HG03066 (cell line): ENCODE results near the gene C19orf44.
"Not testable (repeated sequence)": the region's sequence is repeated elsewhere in the genome, so short reads cannot be mapped to it uniquely, and the experiment has no call there.

Source experiments
- ATAC-seq: cut with Tn5 transposase; IDR thresholded peaks from one replicate; pipeline ENCODE4 v1.9.1; 2021; ENCODE audit warnings: low read depth; ENCODE audit not compliant: unreplicated experiment

C19orf44 gene

GRCh38 chr19:16466802-16467427 is 29.3 kb upstream of the C19orf44 start:
- ATAC-seq, result not testable (repeated sequence)

- no peak for ATAC-seq
Observed at GRCh38 chr19:16467581-16467980, 28.6 kb upstream of the C19orf44 start.

- no peak for ATAC-seq
Observed at GRCh38 chr19:16470541-16470910, 25.7 kb upstream of the C19orf44 start.

- no peak for ATAC-seq
Observed at GRCh38 chr19:16470911-16471811, 25.0 kb upstream of the C19orf44 start.

DNA sequence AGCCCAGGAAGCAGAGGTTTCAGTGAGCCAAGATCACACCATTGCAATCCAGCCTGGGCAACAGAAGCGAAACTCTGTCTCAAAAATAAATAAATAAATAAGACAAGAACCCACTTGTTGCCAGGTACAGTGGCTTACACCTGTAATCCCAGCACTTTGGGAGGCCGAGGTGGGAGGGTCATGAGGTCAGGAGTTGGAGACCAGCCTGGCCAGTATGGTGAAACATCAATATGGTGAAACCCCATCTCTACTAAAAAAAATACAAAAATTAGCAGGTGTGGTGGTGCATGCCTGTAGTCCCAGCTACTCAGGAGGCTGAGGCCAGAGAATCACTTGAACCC is 23.7 kb upstream of the C19orf44 start:
- not testable (repeated sequence) for ATAC-seq

DNA sequence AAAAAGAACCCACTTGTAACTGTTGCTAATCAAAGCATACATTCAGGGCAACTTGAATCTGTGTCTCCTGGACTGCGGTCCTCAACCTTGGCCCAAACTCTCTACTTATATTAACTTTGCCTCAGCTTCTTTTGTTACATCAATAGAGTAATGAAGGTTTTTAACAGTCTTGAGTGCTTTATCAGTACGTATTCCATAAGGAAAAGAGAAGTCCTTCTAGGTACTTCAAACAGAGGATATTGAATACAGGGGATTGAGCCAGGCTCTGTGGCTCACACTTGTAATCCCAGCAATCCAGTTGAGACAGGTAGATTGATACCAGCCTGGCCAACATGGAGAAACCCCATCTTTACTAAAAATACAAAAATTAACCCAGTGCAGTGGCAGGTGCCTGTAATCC is 23.2 kb upstream of the C19orf44 start:
- ATAC-seq, result no peak

DNA sequence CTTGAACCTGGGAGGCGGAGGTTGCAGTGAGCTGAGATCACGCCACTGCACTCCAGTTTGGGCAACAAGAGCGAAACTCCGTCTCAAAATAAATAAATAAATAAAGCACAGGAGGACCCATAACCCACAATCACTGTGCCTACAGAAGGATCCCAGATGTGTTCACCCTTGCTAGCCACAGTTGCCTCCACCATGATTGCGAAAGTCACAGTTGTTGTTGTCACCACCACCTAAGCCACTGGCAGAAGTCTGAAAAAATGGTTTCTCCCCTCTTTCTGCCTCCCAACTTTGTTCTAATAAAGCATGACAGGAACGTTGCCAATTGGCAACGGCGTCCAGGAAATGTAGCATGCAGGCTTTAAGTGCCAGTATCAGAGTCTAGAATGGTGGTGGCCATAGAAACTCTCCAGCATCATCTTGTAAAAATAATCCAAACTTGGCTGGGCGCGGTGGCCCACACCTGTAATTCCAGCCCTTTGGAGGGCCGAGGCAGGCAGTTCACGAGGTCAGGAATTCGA is 22.3 kb upstream of the C19orf44 start:
- ATAC-seq, result no peak

- no peak for ATAC-seq
Observed at GRCh38 chr19:16476401-16476800, 19.8 kb upstream of the C19orf44 start.

DNA sequence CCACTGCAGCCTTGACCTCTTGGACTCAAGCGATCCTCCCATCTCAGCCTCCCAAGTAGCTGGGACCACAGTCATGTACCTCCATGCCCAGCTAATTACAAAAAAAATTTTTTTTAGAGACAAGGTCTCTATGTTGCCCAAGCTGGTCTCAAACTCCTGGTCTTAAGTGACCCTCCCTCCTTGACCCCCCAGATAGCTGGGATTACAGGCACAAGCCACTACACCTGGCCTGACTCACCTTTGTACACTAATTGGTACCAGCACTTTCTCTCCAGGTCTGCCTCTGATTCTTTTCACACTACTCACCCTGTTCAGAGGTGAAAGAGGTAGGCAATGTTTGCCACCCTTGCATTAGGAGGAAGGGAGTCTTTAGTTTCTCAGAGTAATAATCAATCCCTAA is 18.9 kb upstream of the C19orf44 start:
- no peak for ATAC-seq

- no peak for ATAC-seq
Observed at GRCh38 chr19:16482745-16483144, 13.4 kb upstream of the C19orf44 start.

GRCh38 chr19:16486476-16486875 is 9.7 kb upstream of the C19orf44 start:
- not testable (repeated sequence) for ATAC-seq

GRCh38 chr19:16496613-16496983 is 404 bp downstream of the C19orf44 start:
- no peak for ATAC-seq

GRCh38 chr19:16497042-16497441 is 848 bp downstream of the C19orf44 start:
- ATAC-seq, result no peak

DNA sequence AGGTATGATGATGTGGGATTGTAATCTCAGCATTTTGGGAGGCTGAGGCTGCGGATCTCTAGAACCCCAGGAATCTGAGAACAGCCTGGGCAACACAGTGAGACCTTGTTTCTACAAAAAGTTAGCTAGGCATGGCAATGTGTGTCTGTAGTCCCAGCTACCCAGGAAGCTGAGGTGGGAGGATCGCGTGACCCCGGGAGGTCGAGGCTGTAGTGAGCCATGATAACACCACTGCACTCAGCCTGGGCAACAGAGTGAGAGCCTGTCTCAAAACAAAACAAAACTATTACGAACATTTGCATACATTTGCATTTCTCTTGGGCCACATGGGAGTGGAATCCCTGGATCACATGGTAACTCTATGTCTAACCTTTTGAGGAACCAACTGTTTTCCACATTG is 1.6 kb downstream of the C19orf44 start:
- ATAC-seq, result no peak

GRCh38 chr19:16504271-16504670 is 8.1 kb downstream of the C19orf44 start:
- no peak for ATAC-seq

- ATAC-seq, result not testable (repeated sequence)
Observed at GRCh38 chr19:16506161-16506560, 10.0 kb downstream of the C19orf44 start.

GRCh38 chr19:16506961-16507360 is 10.8 kb downstream of the C19orf44 start:
- ATAC-seq, result no peak

GRCh38 chr19:16508546-16508945 is 12.4 kb downstream of the C19orf44 start:
- no peak for ATAC-seq

- ATAC-seq, result no peak
Observed at GRCh38 chr19:16509141-16510061, 13.2 kb downstream of the C19orf44 start.

DNA sequence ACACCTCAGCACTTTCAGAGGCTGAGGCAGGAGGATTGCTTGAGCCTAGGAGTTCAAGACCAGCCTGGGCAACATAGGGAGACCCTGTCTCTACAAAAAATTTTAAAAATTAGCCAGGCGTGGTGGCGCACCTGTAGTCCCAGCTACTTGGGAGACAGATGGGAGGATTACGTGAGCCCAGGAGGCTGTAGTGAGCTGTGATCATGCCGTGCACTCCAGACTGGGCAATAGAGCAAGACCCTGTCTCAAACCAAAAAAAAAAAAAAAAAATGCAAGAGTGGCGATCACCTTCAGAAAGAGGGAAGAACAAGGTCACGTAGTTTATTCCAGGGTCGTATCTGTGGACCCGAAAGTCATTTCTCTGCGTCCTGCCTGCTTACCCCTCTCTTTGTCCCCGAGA is 16.4 kb downstream of the C19orf44 start:
- ATAC-seq, result not testable (repeated sequence)
